Activated CD4-positive, alpha-beta T cell treated with anti-CD3 and anti-CD28 coated beads, Interleukin-2, Interleukin-6, amounts not matched to agents 100 ng/mL and 50 ng/mL, durations not matched to agents 16 hours and 8 hours (primary cell): ENCODE data around the gene TMED9.
"Not testable (repeated sequence)": the region's sequence is repeated elsewhere in the genome, so short reads cannot be mapped to it uniquely, and the experiment has no call there.

Experiments used
- DNase-seq: peaks from one replicate; pipeline ENCODE4 v3.0.0-alpha.2; 2020

The TMED9 gene

DNA sequence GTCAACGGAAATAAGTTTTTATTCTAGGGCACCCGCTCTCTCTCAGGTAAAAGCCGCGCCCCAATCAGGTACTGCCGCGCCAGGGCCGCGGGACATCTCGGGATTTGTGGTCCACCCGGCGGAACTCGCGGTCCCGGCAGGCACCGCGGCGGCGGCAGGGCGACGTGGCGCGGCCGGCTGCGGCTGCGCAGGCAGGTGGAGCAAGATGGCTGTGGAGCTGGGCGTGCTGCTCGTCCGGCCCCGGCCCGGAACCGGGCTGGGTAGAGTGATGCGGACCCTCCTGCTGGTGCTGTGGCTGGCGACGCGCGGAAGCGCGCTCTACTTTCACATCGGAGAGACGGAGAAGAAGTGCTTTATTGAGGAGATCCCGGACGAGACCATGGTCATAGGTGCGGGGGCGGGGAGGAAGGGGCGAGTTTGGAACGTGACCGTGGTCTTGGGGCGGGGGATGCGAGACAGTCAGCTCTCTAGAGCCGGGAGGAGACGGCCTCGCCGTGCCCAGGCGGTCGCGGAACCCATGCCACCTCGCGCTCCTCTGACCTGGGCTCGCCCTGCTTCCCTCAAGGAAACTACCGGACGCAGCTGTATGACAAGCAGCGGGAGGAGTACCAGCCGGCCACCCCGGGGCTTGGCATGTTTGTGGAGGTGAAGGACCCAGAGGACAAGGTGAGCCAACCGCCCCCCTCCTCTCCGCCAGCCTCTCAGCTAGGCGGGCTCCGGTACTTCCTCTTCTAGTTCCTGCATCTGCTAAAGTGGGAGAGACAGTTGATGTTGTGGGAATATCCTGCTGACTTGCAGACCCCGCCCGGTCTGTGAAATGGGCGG lies at the start of gene TMED9:
TMED9 (plus strand) TSS at position 194 of the 825 bp plus-strand sequence; CDS start at position 206, 12 bp downstream.
- DNase-seq = peak; percentile 94

DNA sequence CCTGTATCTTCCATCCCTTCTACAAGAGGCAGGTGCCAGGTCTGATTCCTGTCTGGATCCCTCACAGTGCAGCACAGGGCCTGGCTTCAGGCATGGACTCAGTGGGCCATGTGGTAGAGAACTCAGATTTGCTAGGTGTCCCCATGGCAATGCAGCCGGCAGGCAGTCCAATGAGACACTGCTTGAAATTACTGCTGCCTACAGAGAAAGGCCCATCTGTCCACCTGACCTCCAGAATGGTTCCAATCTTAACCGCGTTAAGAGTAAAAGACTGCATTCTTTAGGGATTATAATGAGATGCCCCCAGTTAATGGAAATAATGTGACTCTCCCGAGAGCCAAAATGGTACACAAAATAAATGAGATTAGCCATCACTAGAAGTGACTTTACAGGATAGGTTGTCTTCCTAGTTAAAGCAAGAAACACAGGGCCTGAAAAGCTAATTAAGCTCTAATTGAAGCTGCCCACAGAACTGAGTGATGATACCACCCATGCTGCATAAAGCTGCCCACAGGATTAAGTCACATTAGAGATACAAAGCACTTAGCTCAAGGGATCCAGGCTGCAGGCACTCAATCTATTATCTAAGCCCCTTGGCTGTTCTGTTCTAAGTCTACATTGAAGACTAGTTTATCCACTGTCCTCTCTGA lies 49.1 kb upstream of the TMED9 start:
- DNase-seq = no peak

DNA sequence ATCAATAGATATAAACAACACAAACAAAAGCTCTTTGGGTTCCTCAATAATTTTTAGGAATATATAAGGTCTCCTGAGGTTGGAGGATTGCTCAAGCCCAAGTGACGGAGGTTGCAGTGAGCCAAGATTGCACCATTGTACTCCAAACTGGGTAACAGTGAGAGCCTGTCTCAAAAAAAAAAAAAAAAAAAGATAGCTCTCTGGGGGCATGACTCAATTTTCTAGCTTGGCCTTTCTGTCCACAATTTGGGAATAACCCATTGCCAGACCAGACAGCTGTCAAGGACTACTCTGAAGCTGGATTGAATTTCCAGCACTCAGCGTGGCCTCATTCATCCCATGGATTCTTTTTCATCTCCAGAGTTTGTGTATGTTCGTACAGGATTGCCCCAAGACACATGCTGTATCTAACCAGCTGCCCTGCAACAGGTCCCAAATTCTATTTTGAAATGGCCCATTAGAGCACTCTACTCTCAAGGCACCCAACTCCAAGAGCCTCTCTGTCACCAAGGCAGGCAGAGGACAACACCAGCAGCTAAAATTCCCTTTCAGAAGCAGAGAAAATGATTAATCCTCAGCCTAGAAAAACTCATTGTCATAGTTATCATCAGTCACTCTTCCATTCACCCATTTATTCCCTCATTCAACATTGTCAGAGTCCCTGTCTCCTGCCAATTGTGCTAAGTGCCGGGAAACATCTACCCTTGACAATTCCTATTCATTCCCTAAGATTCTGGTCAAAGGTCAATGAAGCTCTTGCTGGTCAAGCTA lies 46.3 kb upstream of the TMED9 start:
- no peak for DNase-seq

DNA sequence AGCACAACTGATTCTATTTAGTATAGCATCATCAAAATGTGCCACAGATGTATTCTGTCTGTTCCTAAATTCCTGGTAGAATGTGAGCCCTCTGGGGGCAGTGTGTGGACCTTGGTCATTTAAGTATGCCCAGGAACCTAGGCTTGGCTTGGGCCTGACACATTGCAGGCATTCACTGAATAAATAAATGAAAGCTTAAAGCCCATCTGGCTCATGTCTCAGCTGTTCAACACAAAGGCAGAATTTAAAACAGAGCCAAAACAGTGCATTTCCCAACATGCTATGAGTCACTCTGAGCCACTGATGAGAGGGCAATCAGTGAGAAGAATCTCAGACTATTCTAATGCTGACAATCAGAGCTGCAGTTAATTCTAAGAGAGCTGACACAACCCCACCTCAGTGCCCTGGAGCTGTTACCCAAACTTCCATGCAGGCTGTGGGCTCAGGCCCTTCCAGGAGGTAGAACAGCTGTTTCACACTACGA lies 45.7 kb upstream of the TMED9 start:
- DNase-seq = no peak

DNA sequence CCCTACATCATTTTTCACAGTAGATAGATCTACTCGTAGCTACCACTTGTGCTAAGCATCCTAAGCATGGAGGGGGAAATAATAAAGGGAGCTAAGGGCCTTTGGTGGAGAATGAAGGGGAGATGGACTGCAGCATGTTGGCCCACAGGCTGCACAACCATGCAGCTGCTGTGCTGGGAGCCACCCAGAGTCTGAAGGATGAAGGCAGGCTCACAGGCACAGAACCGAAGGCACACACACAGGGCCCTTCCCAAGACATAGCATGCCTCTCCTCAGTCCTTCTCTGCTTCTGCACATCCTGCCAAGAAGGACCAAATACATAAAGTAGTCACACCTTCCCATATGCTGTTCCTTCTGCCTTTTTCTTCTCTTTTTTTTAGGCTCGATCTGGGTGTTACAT lies 44.3 kb upstream of the TMED9 start:
- DNase-seq = no peak

DNA sequence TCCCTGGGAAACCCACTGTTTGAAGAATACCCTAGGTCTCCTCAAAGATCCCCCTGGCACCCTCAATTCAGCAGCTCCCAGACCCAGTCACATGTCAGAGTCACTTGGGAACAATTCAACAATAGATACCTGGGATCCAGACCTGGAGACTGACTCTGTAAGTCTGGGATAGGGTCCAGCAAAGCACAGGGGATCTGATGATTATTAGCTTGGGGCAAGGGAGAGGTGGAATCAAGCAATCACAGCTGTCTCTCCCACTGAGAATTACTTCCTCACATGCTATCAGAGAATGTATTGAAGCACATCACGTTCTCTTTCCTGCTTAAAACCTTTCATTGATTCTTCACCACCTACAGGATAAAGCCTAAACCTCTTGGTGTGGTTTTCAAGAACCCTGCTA lies 43.5 kb upstream of the TMED9 start:
- no peak for DNase-seq

DNA sequence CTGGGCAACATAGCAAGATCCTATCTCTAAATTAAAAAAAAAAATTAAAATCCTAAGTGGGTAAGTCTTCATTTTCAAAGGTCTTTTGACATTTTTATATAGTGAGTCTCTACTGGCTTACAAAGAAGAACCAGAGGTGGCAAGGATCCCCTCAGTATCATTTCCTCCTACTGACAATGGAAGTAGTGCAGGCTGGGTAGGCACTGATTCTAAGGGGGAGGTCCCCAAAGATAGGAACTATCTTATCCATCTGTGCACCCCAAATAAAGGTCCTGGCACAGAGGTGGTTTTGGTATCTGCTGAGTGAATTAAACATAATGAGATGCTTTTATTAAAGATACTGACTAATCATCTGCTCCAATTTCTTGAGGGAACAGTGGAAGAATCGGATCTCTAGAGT lies 41.9 kb upstream of the TMED9 start:
- no peak for DNase-seq

DNA sequence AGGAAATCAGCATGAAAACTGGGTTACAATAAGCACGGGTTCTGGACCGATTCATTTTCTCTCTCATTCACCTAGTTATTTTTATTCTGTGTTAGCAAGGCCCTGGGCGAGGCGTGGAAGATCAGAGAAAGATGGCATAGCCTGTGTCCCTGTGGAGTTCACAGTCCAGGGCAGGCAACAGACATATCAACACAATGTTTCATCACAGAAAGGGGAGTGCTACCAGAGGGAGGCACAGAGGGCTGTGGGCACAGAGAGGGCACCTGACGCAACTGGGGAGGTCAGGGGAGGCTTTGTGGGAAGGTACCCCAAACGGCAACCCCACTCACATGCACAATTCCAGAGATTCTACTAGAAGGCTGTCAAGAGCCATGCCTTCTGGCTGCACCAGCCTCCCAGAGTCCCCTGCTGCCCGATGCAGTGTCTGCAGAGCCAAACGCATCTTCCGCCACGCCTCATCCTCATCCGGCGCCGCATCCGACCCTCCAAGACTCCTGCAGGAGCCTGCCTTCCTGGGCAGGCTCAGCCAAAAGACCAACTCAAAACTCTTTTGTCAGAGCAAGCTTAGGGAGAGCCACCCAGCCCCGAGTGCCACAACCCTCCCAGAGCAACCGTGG lies 39.1 kb upstream of the TMED9 start:
- DNase-seq = no peak

DNA sequence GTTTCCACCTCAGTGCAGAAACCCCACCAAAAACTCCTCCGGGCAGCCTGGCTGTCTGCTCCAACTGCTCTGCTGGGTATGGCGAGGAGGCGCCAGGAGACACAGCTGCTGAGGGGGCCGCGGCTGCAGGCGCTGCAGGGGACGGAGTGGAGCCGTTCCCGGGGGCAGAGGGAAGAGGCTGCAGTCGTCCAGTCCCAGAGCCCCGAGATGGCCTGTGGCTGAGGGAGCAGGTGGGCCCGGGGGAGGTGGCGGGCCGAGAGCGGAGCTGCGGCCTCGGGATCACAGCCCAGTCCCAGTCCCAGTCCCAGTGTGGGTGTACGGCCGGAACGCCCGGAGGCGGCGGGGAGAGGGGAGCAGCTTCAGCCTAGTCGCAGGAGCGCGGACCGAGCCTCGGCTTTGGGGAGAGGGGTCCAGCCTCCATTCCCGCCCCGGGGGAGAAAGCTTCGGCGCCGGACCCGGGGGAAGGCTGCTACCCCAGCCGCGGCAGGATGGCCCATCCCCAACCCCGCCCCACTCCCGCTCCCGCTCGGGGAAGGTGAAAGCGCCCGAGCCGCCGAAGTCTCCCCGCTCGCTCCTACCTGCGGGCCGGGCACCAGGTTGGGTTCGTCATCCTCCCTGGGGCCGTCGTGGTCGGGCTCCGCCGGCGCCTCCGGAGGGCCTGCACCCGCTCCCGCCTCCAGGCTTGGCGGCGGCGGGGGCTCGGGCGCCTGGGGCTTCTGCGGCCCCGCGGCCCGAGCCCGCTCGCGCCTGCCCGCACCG lies 38.2 kb upstream of the TMED9 start:
- peak; percentile 51 for DNase-seq

DNA sequence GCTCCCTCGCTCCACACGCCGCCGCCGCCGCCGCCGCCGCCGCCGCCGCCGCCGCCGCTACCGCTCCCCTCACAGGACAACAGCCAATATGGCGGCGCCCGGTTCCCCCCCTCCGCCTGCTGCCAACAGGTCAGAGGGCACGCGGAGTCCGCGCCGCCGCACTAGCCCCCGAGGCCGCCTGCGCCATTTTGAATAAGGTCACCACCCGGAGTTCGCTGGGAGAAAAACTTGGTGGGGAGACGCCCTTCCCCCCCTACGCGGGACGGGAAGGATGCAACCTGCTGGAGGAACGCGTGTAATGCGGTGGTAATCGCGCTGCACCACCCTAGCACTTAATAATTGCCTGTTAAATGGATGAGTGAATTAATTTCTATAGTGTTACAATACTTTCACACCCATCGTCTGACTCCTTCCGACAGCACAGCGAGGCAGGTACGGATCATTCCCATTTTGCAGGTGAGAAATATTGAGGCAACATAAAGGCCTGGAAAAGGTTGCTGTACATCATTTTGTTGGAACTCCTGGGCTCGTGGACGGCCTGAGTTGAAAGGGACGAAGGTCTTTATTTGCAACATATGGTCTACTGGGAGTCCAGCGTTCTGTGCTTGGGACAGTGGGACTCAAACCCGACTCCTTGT lies 37.4 kb upstream of the TMED9 start, which contains the start of gene FAM193B:
FAM193B (minus strand) TSS at position 90 of the 638 bp plus-strand sequence. CDS start 105 bp downstream, outside the sequence.
- DNase-seq = peak; percentile 98

DNA sequence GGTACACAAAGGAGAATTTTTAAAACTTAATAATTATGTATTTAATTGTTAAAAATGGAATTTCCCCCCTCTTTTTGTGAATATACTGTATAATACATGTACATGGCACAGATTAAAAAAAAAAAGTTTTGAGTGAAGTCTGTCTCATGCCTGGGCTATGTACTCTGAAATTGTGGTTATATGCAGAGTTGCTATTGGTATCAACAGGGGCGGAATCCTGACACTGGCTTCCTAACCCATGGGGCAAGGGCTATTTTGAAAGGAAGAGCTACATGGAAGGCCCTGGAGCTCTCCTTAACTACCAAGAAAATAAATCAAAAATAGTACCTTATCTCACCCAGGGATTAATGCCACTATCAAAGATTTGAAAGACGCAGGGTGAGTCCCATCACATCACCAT lies 36.8 kb upstream of the TMED9 start:
- DNase-seq = no peak

DNA sequence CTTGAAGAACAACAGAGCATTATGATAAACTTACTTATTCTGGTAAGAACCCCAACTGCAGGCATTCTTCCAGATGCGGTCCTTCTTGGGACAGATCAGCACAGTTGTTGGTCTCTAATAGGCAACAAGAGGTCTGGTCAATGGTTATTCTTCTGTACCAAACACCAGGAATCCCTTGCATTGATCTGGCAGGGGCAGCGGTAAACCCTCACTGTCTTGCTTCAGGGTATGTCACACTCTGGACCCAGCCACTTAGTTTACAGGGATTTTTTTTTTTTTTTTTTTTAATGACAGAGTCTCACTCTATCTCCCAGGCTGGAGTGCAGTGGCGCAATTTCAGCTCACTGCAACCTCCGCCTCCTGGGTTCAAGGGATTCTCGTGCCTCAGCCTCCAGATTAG lies 36.3 kb upstream of the TMED9 start:
- DNase-seq = no peak

DNA sequence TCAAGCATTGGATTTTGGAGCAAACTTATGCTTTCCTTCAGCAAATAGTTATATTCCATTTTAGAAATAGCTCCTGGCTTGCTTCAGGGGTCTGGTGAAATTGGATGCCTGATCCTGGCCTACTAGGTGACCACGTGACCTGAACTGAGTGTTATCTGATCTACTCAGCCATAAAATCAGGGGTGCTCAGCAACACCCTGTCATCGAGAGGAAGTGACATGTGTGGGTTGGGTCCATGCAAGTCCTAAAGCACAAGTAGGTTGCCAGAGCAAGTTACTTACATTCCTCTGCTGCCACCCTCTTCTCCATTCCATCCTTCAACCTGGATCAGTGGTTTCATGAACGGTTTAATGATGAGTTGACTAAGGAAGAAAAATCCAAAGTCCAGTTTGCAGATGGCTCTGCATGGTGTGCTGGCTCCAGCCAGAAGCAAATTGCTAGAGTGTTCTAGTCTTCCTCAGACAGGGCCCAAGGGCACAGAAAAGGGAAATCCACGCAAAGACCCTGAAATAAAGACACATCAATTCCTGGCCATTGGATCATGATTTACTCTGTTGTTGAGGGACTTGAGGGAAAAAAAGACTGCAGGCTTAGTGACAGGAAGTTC lies 34.9 kb upstream of the TMED9 start:
- DNase-seq = peak; percentile 26

DNA sequence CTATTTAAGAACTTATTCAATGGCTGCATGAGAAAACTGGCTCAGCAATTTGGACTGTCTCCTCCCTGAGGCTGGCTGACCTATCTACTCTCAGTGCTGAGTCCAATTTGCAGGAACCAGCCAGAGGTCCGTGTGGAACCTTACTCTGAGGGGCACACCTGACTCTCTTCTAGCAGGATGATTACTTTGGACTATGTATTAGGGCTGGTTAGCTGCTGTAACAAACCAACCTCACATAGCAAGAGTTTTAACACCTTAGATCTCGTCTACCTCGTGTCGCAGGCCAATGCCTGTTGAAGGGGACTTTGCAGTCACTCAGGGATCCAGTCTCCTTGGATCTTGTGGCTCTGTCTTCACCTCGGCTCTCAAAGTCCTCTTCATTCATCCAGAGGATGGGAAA lies 34.2 kb upstream of the TMED9 start:
- no peak for DNase-seq

DNA sequence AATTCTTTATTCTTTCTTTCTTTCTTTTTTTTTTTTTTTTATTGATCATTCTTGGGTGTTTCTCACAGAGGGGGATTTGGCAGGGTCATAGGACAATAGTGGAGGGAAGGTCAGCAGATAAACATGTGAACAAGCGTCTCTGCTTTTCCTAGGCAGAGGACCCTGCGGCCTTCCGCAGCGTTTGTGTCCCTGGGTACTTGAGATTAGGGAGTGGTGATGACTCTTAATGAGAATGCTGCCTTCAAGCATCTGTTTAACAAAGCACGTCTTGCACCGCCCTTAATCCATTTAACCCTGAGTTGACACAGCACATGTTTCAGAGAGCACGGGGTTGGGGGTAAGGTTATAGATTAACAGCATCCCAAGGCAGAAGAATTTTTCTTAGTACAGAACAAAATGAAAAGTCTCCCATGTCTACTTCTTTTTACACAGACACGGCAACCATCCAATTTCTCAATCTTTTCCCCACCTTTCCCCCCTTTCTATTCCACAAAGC lies 32.5 kb upstream of the TMED9 start:
- not testable (repeated sequence) for DNase-seq

DNA sequence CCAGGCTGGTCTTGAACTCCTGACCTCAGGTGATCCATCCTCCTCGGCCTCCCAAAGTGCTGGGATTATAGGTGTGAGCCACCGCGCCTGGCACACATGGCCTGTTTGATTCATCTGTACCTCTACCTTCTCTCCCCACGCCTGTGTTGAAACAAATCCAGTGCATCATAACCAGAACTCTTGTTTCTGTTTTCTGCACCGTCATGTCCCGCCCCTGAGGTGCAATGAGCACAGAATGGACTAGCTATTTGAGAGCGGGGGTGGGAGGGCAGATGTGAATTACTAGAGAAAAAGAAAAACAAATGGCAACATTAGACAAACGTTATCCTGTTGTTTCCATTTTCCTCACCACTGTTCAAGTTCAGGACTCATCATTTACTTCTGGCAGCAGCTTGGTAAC lies 27.0 kb upstream of the TMED9 start:
- no peak for DNase-seq

DNA sequence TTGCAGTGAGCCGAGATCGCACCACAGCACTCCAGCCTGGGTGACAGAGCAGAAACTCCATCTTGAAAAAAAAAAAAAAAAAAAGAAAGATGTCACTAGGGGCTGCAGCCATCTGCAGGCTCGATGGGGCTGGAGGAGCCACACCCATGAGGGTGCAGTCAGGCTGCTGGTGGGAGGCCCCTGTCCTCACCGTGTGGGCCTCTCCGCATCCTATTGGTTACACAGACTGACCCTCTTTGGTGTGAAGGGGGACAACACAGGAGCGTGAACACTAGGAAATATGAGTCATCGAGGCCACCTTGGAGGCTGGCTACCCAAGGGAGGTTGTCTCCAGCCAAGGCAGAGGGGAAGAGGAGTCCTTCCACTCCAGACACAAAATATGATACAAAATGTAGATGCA lies 23.7 kb upstream of the TMED9 start:
- no peak for DNase-seq

DNA sequence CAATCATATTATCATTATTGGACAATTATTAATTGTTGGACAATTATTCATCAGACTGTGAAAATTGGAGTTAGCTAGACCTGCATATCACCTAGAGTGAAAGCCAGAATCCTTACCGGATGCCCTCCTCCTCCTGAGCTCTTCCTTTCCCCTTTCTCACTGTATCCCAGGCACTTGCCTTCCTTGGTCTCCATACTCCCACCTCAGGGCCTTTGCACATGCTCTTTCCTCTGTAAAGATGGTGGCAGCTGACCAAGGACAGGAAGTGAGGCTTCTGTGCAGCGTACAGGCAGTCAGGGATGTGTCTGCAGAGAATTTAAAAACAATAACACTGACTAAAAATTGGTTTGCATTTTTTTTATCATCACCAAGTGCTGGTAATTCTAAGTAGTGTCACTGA lies 22.1 kb upstream of the TMED9 start:
- no peak for DNase-seq

DNA sequence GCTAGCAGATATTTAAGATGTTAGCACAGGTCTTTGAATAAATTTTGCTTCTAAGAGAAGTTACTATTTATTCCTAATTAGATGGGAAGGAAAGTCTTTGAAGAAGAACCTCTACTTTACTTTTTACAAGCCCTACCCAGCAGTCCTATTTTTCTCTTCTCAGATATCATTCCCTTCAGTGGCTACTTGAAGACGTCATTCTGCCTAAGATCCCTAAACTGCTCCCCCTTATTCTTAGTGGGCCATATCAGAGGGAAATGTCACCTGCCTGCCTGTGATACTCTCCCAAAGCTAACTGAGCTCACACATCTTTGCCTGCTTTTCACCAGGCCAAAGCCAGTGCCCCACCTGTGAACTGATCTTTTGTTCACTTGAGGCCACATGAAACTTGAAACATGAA lies 16.5 kb upstream of the TMED9 start:
- DNase-seq = no peak

DNA sequence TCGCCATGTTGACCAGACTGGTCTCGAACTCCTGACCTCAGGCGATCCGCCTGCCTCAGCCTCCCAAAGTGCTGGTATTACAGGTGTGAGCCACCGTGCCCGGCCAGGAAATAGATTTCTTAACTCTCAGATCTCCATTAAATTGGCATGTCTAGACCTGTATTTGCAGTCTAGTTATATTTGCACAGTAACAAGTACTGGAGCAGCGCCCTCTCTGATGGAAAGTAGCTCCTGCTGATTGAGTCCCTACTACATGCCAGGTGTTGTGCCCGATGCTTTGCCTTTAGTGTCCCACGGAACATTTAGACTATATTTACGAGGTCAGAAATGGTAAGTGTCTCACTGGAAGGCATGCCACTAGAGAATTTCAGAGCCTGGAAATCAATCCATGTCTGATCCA lies 15.8 kb upstream of the TMED9 start:
- DNase-seq = no peak

DNA sequence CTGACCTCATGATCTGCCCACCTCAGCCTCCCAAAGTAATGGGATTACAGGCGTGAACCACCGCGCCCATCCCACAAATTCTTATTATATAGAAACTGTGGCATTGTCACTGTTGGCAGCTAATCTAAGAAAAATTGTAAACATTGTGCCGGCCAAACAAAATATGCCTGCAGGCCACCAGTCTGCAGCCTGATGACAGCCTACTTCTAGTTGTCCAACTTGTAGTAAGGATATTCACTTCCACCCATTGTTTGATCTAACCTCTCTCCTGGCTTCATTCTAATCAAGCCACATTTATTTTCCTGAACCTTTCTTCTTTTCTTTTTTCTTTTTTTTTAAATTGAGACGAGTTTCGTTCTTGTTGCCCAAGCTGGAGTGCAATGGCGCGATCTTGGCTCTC lies 13.7 kb upstream of the TMED9 start:
- no peak for DNase-seq
